Posterior vena cava (tissue), 2 donors: ENCODE data around the gene PARD3B. TPM values are rescaled to one million over a fixed set of nuclear protein-coding genes. Genes with fewer than 3 reads are reported as not detected.

ENCODE experiments used
- DNase-seq: peaks from one replicate; pipeline ENCODE4 v3.0.0-alpha.2; 2020; ENCODE audit warnings: low spot score
- intact Hi-C, 2 donors: fragments of 100-400 bp; cut with DNase I; formaldehyde crosslinking; loops; one replicate each; pipeline versions ENCODE4 v1.14.1 to v1.14.2; 2022 to 2023
- total RNA-seq, 2 donors: library from RNA; stranded (reverse); fragmentation: NEBNext Ultra II Directional; extraction: Animal tissue kit (Norgen Biotek cat#: 25700); gene quantifications; one replicate each; pipeline ENCODE4 v1.2.1, GENCODE V29; 2021
- donor health status: DM: yes; HTN: yes; CAD: no.
- donor health status: DM: yes; HTN: yes; CAD: no.

PARD3B gene
- total RNA-seq, 2 donors from 2014 or later, result 37.0 to 48.1 TPM

DNA sequence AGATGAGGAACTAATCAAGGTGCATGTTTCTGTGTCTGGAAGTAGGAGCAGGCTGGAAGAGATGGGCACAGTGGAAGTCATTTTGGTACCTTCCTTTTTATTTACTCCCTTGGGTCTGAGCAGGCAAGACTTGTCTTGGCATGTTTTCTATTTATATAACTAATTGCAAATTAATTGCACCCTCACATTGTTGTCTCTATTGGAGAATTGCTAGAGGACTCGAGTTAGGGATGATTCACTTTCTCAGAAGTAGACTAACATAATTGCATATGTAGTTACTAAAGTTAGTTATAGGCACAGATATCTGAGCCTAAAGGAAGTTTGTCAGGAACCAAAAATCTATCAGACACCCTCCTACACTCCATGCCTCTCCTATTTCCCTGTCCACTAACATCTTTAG, 1044.2 kb downstream of the PARD3B start:
- intact Hi-C loops, result no loop called here
- no peak for DNase-seq

- intact Hi-C loops, result no loop called here
- DNase-seq, result no peak
These were observed 1045.5 kb downstream of the PARD3B start for GRCh38 chr2:205590759-205591158.

DNA sequence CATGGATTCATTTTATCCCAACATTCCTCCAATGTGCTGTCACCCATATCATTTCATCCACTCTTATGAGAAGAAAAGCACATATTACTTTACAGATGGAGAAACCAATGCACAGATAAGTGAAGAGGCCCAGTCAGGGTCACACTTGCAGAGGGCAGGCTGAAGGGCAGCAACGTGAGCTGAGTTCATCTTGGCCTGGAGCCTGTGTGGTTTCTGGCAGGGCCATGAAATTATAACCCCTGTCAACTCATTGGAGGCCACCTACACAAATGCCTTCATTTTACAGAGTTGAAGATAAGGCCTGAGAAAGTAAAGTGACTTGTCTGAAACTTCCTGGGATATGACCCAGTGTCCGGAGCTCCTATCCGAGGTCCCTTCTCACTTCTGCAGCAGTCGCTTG, 1048.6 kb downstream of the PARD3B start:
- intact Hi-C loops, result no loop called here
- DNase-seq, result no peak

GRCh38 chr2:205596581-205596980, 1051.3 kb downstream of the PARD3B start:
- intact Hi-C loops, result no loop called here
- DNase-seq, result no peak

DNA sequence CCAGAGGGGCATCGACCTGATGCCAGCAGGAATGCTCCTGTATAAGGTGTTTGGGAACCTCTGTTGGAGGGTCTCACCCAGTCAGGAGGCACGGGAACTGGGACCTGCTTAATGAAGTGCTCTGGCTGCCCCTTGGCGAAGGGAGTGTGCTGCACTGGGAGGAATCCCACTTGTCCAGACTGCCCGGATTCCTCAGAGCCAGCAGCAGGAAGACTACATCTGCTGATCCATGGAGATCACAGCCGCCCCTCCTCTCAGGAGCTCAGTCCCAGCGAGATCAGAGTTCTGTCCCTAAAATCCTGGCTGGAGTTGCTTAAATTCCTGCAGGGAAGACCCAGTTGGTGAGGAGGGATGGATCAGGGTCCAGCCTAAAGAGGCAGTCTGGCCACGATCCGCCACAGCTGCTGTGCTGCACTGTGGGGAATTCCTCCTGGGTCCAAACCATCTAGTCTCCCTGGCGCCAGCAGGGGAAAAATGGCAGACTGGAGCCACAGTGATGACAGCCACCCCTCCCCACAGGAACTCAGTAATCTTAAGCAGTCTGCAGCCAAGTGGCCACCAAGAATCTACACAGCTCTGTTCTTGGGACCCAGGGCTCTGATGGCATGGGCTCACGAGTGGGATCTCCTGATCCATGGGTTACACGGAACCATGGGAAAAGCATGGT, 1060.5 kb downstream of the PARD3B start:
- intact Hi-C loops, result no loop called here
- no peak for DNase-seq

GRCh38 chr2:205607146-205607545, 1061.9 kb downstream of the PARD3B start:
- DNase-seq, result no peak
- intact Hi-C loops, result no loop called here

GRCh38 chr2:205609113-205609512, 1063.8 kb downstream of the PARD3B start:
- no peak for DNase-seq
- intact Hi-C loops, result no loop called here

DNA sequence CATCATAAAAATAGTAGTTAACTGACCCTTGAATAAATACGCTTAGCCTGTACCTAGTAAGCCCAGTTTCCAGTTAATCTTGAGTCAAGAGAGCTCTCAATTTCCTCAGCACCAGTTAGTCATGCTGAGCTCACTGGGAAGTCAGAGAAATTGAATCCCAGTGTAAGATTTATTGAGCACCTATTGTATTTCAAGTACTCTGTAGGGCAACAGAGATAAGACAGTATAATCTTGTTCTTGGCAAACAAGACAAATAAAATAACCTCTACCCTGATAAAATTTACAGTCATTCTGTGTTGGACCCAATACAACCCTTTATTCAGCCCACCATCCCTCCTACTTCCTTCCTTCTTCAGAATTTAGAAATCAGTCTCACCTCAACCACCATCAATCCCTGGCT, 1065.2 kb downstream of the PARD3B start:
- intact Hi-C loops, result no loop called here
- no peak for DNase-seq

DNA sequence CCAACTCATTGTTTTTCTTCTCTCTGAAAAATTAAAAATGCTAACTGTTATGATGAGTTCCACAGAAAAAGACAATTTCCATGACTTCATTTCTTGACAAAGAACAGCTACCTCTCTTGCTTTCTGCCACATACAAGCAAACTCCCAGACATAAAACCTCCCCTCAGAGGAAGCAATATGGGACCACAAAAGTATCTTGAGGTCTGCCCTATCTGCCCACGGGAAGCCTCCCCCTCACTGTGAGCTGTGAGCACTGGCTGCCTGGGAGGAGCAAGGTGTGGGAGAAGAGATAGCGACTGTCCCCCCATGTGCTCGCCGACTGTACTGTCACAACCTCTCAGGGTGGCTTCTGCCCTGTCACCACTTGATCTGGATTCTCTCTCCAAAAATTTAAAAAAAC, 1067.4 kb downstream of the PARD3B start:
- no peak for DNase-seq
- intact Hi-C loops, result no loop called here

DNA sequence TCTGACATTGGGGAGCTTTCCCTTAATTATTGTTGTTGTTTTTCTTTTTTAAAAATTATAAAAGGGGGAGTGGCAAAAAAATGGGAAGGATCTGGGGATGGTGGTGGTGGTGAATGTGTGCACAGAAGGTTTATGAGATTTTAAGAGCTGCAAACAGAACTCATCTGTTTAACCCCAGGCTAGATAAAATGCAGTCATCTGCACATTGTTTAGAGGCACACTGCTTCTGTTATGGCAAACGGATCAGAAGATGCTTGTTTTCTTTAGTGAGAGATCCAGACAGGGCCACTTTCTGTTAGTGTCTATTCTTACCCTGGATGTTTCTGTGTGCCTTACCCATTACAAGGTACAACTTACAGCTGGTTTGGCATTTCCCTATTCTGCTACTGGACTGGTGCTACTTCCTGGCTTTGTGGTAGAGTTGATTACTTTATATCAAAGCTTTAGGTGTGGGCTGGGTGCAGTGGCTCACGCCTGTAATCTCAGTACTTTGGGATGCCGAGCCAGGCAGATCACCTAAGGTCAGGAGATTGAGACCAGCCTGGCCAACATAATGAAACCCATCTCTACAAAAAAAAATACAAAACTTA, 1068.8 kb downstream of the PARD3B start:
- DNase-seq, result no peak
- intact Hi-C loops, result no loop called here

DNA sequence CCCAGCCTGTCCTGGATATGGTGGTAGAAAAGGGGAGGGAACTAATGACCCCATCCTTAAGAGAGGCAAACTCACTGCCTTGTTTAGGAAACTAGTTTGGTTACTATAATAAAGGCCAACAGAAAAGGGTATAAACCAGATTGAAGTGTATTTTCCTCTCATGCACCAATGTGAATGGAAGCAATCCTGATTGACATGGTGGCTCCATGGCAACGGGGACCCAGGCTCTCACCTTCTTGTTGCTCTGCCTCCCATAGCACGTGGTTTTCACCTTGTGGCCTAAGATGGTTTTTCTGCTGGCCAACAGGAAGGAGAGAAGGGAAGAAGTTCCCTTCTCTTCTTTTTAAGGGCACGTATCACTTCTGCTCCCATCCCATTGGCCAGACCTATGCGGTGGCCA, 1069.7 kb downstream of the PARD3B start:
- intact Hi-C loops, result no loop called here
- DNase-seq, result no peak

- intact Hi-C loops, result no loop called here
- DNase-seq, result no peak
These were observed 1072.6 kb downstream of the PARD3B start for GRCh38 chr2:205617905-205618304.

GRCh38 chr2:205619600-205619999, 1074.3 kb downstream of the PARD3B start:
- intact Hi-C loops, result no loop called here
- DNase-seq, result no peak

- DNase-seq, result no peak
- intact Hi-C loops, result no loop called here
These were observed 1081.8 kb downstream of the PARD3B start for GRCh38 chr2:205627085-205627484.

DNA sequence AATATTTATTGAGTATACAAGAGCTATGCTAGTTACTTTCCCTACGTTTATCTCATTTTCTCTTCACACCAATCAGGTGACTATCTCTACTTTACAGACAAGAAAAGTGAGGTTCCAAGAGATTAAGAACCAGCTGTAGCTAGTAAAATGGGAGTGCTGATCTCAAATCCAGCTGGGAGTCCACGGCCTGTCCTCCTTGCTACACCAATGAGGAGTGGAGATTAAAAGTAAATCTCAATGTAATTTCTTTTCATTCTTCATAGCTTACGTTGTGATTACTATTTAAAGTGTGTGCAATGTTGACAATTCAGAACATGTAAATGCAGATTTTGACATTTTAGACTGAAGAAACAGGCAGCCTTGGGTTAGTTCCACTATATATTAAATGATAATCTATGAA, 1083.1 kb downstream of the PARD3B start:
- DNase-seq, result no peak
- intact Hi-C loops, result no loop called here

GRCh38 chr2:205629091-205629776, 1084.0 kb downstream of the PARD3B start:
- no peak for DNase-seq
- intact Hi-C loops, result no loop called here

- no peak for DNase-seq
- intact Hi-C loops, result no loop called here
These were observed 1088.7 kb downstream of the PARD3B start for GRCh38 chr2:205633994-205634393.

DNA sequence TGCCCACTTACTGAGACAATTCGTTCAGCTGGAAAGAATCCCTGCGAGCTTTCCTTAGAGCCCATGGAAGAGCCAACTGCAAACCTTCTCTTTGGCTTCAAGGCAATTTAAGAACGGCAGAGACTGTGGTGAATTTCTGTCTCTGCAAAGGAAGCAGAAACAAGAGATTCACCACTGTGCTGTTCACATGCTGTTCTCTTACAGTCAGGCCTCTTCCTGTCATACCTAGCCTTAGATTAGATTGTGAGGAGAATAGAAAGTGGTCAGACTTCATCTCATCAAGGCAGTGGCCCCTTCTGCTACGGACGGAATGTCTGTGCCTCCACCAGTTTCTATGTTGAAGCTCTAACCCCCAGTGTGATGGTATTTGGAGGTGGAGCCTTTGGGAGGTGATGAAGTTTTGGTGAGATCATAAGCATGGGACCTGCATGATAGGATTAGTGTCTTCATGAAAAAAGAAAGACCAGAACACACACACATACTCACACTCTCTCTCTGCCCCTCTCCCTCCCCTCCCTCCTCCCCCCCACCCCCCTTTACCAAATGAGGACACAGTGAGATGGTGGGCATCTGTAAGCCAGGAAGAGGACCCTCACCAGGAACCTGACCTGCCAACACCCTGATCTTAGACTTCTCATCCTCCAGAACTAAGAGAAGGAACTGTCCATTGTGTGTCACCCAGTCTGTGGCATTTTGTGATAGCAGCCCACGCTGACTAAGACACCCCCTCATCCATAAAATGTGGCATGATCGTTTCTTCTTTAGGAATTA, 1091.5 kb downstream of the PARD3B start:
- no peak for DNase-seq
- intact Hi-C loops, result no loop called here

- no peak for DNase-seq
- intact Hi-C loops, result no loop called here
These were observed 1092.0 kb downstream of the PARD3B start for GRCh38 chr2:205637320-205637602.

GRCh38 chr2:205637779-205638503, 1092.7 kb downstream of the PARD3B start:
- intact Hi-C loops, result no loop called here
- DNase-seq, result no peak
